HepG2 (cell line): ENCODE measurements around the gene ANKRD35. TPM values are rescaled to one million over a fixed set of nuclear protein-coding genes. Genes with fewer than 3 reads are reported as not detected.
A peak's percentile ranks its signal among the peaks of the same experiment; 100 is the strongest.

Experiments
- BCLAF1 ChIP-seq: fragments of 450-650 bp; IDR thresholded peaks from 2 replicates; pipeline ENCODE4 v1.6.1; 2017; ENCODE audit warnings: mild to moderate bottlenecking
- CTCF ChIP-seq: sonication (generic); formaldehyde crosslinking; IDR thresholded peaks from 2 replicates; pipeline ENCODE4 v1.5.0; 2020; ENCODE audit warnings: mild to moderate bottlenecking, missing genetic modification reagents, moderate library complexity
- FOXA1 ChIP-seq, 2 experiments: fragments of 450-650 bp in 1 of 2; sonication (generic) in 1 of 2; formaldehyde crosslinking in 1 of 2; IDR thresholded peaks; 2 replicates each; pipeline versions ENCODE4 v1.4.0 to v1.6.1; 2016 to 2020; ENCODE audit warnings: missing genetic modification reagents in 1 of 2
- HMGA1 ChIP-seq: sonication (generic); formaldehyde crosslinking; conservative IDR thresholded peaks from 2 replicates; pipeline ENCODE4 v1.4.0; 2020; ENCODE audit warnings: missing genetic modification reagents
- MAX ChIP-seq: IDR thresholded peaks from 2 replicates; pipeline ENCODE4 v1.6.1; 2012; ENCODE audit warnings: inconsistent platforms
- MXD1 ChIP-seq: sonication (generic); formaldehyde crosslinking; IDR thresholded peaks from 2 replicates; pipeline ENCODE4 v1.4.0; 2020; ENCODE audit warnings: mild to moderate bottlenecking, missing genetic modification reagents
- POGK ChIP-seq: sonication (generic); formaldehyde crosslinking; conservative IDR thresholded peaks from 2 replicates; pipeline ENCODE4 v1.8.0; 2022; ENCODE audit warnings: mild to moderate bottlenecking, moderate library complexity, missing genetic modification reagents
- SRSF4 ChIP-seq: fragments of 200-400 bp; formaldehyde crosslinking; IDR thresholded peaks from one replicate; pipeline ENCODE4 v1.6.1; 2018; ENCODE audit warnings: mild to moderate bottlenecking, low read depth, low read length, moderate library complexity; ENCODE audit not compliant: poor library complexity, severe bottlenecking
- U2AF1 ChIP-seq: fragments of 200-400 bp; formaldehyde crosslinking; optimal IDR thresholded peaks from 2 replicates; pipeline ENCODE3; 2017; ENCODE audit warnings: mild to moderate bottlenecking, low read depth, low read length
- ZBTB37 ChIP-seq: sonication (generic); formaldehyde crosslinking; IDR thresholded peaks from 2 replicates; pipeline ENCODE4 v1.4.0; 2020; ENCODE audit warnings: mild to moderate bottlenecking, missing genetic modification reagents
- ZBTB7A ChIP-seq: sonication (generic); formaldehyde crosslinking; IDR thresholded peaks from 2 replicates; pipeline ENCODE4 v1.8.0; 2022; ENCODE audit warnings: mild to moderate bottlenecking, missing genetic modification reagents
- ZFP91 ChIP-seq: sonication (generic); formaldehyde crosslinking; IDR thresholded peaks from 2 replicates; pipeline ENCODE4 v1.9.0; 2022; ENCODE audit warnings: missing genetic modification reagents, mild to moderate bottlenecking, borderline replicate concordance
- ZNF180 ChIP-seq: sonication (generic); formaldehyde crosslinking; IDR thresholded peaks from 2 replicates; pipeline ENCODE4 v1.4.0; 2020; ENCODE audit warnings: low read depth, missing genetic modification reagents, borderline replicate concordance
- ZNF383 ChIP-seq: sonication (generic); formaldehyde crosslinking; IDR thresholded peaks from 2 replicates; pipeline ENCODE4 v1.4.0; 2020; ENCODE audit warnings: missing genetic modification reagents, mild to moderate bottlenecking, borderline replicate concordance
- ZNF432 ChIP-seq: sonication (generic); formaldehyde crosslinking; IDR thresholded peaks from 2 replicates; pipeline ENCODE4 v1.5.0; 2020; ENCODE audit warnings: missing genetic modification reagents, mild to moderate bottlenecking, borderline replicate concordance
- ZNF746 ChIP-seq: sonication (generic); formaldehyde crosslinking; IDR thresholded peaks from 2 replicates; pipeline ENCODE4 v1.8.0; 2022; ENCODE audit warnings: mild to moderate bottlenecking, missing genetic modification reagents
- ZSCAN25 ChIP-seq: sonication (generic); formaldehyde crosslinking; IDR thresholded peaks from 2 replicates; pipeline ENCODE4 v1.8.0; 2022; ENCODE audit warnings: mild to moderate bottlenecking, missing genetic modification reagents
- polyA plus RNA-seq, 8 experiments: library from polyadenylated mRNA; depleted of rRNA in 3 of 8; stranded (reverse) in 7 of 8; unstranded in 1 of 8; fragments of >200 nt; fragmentation: Illumina TruSeq in 4 of 8; extraction: Trizol in 4 of 8; gene quantifications; 2 replicates each; pipeline versions ENCODE4 v1.2.1 to v1.2.3, GENCODE V29; 2011 to 2016; ENCODE audit warnings: low read depth in 4 of 8, missing spikeins in 1 of 8, mixed read lengths in 1 of 8; ENCODE audit not compliant: insufficient read depth in 1 of 8
- total RNA-seq, 5 experiments: library from RNA; depleted of rRNA; stranded (reverse); fragments of >200 nt; fragmentation: Illumina TruSeq; extraction: Trizol; gene quantifications; 2 replicates each; pipeline ENCODE4 v1.2.3, GENCODE V29; 2016; ENCODE audit warnings: low read depth in 1 of 5

Gene ANKRD35
- total and polyA plus RNA-seq, 2 of the 13 experiments (the other 11 are each of a cell fraction or from before 2014, with no cell fraction given) = 0.02 TPM; not detected in 1

GRCh38 chr1:145846201-145846612, 39.5 kb downstream of the ANKRD35 start (continued):
- TF ChIP-seq CTCF (CRISPR knock-in tag) = peak; percentile 61
- no peak for TF ChIP-seq ZNF432 (CRISPR knock-in tag)
- no peak for TF ChIP-seq FOXA1 (IDR thresholded peaks at IDR 0.05)
- TF ChIP-seq FOXA1 (CRISPR knock-in tag; IDR thresholded peaks at IDR 0.05) = peak; percentile 75
- no peak for TF ChIP-seq MXD1 (CRISPR knock-in tag)
- no peak for TF ChIP-seq POGK
- no peak for TF ChIP-seq ZSCAN25 (CRISPR knock-in tag)
- 0 out of 2 replicates have a peak, but pooled peaks have one; percentile 51 for TF ChIP-seq ZNF383
- no peak for TF ChIP-seq SRSF4
- no peak for TF ChIP-seq HMGA1 (CRISPR knock-in tag)
- TF ChIP-seq ZNF746 = no peak
- TF ChIP-seq ZBTB7A = peak; percentile 97
- TF ChIP-seq MAX = no peak
- no peak for TF ChIP-seq ZNF180
- no peak for TF ChIP-seq ZBTB37 (CRISPR knock-in tag)
- no peak for TF ChIP-seq BCLAF1
- TF ChIP-seq ZFP91 (CRISPR knock-in tag) = peak; percentile 0; the same call in 1 of the 2 replicates
- no peak for TF ChIP-seq U2AF1
